H1 (cell line): ENCODE results near the gene VAMP3. TPM values are rescaled to one million over a fixed set of nuclear protein-coding genes. Genes with fewer than 3 reads are reported as not detected.

Experiments used
- ASH2L ChIP-seq: fragments of 200-600, 300-600 bp; sonication (generic); IDR thresholded peaks from one replicate; pipeline ENCODE4 v1.7.1; 2017; ENCODE audit warnings: low read length
- BACH1 ChIP-seq: IDR thresholded peaks from 2 replicates; pipeline ENCODE4 v1.6.1; 2012; ENCODE audit warnings: low read length, improper control_type of control experiment
- BCL11A ChIP-seq, 2 experiments: IDR thresholded peaks; one replicate each; pipeline ENCODE4 v1.6.1; 2011; ENCODE audit warnings: low read depth in 2 of 2, low read length in 2 of 2, mild to moderate bottlenecking in 2 of 2
- CHD1 ChIP-seq: IDR thresholded peaks from 2 replicates; pipeline ENCODE4 v1.6.1; 2012; ENCODE audit warnings: low read depth, low read length, improper control_type of control experiment
- RNF2 ChIP-seq: fragments of 200-900, 300-1000 bp; sonication (generic); IDR thresholded peaks from 2 replicates; pipeline ENCODE4 v1.7.1; 2016; ENCODE audit warnings: borderline replicate concordance, low read depth, mild to moderate bottlenecking, antibody characterized with exemption, low read length; ENCODE audit not compliant: poor library complexity, severe bottlenecking; ENCODE audit errors: missing control alignments
- polyA plus RNA-seq, 7 experiments: library from polyadenylated mRNA; depleted of rRNA in 3 of 7; stranded (reverse) in 5 of 7; unstranded in 2 of 7; fragments of >200 nt in 5 of 7; fragments of 200-250 nt in 2 of 7; gene quantifications; 1 replicate in 5 of 7; 2 replicates in 1 of 7; 4 replicates in 1 of 7; pipeline versions ENCODE4 v1.2.1 to v1.2.3, GENCODE V29; 2011 to 2013; ENCODE audit warnings: missing spikeins in 2 of 7, mixed read lengths in 2 of 7
- total RNA-seq: library from RNA; stranded (reverse); fragmentation: NEBNext Ultra II Directional; extraction: Animal tissue kit (Norgen Biotek cat#: 25700); gene quantifications from 2 replicates; pipeline ENCODE4 v1.2.1, GENCODE V29; 2021
- TF ChIP-seq, protein P1 (sequence below): IDR thresholded peaks from 2 replicates; pipeline ENCODE4 v1.6.1; 2011; ENCODE audit warnings: low read depth, mild to moderate bottlenecking, low read length; ENCODE audit not compliant: insufficient read depth

Gene VAMP3
- total and polyA plus RNA-seq, 2 of the 8 experiments (the other 6 are each of a cell fraction or from before 2014, with no cell fraction given) = 27.9 to 36.7 TPM

GRCh38 chr1:7749126-7749525 is 22.0 kb upstream of the VAMP3 start (continued):
- TF ChIP-seq BCL11A (IDR thresholded peaks at IDR 0.05; ENCODE audit: low read depth in 2 of 2, low read length in 2 of 2) (no peak), ASH2L (no peak), CHD1 (no peak), RNF2 (no peak), BACH1 (no peak)
- TF ChIP-seq, protein P1, sequence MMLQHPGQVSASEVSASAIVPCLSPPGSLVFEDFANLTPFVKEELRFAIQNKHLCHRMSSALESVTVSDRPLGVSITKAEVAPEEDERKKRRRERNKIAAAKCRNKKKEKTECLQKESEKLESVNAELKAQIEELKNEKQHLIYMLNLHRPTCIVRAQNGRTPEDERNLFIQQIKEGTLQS = no peak
